NCI-H524 (cell line): ENCODE measurements around the gene MFRP.
A peak's percentile ranks its signal among the peaks of the same experiment; 100 is the strongest.

ENCODE experiments used
- DNase-seq, 2 experiments: peaks; one replicate each; lab custom pipeline; 2025; lab: John Stamatoyannopoulos, UW

MFRP gene

DNA sequence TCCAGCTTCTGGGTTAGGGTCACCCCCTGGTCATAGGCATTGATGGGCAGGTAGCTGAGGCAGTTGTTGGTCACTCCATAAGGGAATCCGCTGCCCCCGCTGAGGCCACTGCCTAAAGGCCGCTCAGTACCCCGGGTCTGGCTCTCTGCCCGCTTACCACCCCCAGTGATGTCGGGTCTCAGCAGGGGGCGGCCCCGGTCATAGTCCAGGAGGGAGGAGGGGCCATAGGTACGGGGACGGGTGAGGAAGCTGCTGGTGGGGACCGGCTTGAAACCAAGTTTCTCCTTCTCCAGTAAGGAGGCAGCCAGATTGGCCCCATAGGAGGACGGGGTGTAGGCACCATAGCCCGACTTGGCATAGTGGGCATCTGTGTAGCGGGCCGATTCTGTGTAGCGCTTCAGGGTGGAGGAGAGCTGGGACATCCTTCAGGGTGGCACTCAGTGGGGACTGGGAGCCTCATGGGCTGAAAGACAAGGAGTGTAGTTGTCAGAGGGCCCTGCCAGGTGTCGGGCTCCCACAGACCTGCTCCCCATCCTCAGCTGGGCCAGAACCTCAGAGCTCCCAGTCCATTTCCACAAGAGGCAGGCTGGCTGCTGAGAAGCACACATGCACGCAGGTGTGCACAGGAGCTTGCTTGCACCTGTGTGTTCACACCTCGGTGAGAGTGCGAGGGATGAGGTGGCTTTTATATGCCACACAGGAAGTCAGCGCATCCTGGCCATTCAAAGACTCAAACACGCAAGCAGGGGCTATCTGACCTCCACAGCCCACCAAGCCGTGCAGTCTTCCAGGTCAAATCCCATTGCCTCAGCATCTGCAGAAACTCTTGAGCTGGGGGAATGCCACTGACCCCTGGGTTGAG is 26.8 kb upstream of the MFRP start:
- DNase-seq, result no peak

DNA sequence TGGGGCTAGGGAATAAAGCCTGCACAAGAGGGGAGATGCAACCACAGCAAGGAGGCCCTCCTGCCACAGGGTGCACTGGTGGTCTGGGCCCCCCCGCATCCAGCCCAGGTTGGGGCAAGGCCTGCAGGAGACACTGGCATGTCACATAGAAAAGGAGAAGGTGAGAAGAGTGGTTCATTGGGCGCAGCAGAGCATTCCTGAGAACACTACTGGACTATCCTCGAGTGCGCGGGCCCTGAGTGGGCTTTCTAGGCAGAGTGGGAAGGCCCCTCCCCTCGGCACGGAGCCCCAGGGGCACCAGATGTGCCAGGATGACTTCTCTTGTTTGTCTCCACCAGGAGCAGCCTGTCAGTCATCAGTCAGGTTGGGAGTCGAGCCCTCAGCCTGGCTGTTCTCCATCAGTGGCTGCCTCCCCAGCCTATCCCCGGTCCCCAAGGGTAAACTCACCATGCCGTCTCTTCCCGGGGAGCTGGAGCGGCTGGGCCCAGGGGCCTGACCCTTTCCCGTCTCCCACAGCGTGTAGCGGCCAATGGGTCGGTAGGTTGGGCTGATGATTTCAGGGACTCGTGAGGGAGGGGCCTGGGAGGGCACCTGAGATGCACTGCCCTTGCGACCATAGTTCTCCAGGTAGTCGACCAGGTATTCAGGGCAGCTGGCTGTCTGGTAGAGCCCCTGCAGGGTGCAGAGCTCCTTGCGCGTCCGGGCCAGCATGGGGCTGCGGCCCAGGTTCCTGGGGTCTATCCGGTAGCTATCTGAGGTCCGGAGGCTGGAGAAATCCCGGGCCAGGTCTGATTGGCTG is 26.0 kb upstream of the MFRP start:
- DNase-seq, result peak in 1 of 2 experiments; percentile 22

DNA sequence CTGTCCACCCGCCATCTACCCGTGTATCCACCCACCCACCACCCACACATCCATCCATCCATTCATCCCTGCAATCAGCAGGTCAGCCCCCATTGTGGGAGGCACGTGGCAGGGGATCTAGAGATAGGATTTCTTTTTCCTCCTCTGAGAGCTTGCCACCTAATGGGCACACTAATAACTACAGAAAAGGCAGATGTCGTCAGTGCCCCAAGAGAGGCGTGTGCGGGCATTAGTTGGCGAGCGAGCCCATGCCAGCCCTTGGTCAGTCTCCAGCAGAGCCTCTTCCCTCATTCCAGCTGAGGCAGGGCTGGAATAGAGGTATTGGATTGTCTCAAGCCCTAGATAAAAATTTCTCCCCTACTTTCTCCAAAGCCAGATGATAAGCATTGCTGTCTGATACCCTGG is 25.3 kb upstream of the MFRP start:
- DNase-seq, result peak; percentile 86 to 88

DNA sequence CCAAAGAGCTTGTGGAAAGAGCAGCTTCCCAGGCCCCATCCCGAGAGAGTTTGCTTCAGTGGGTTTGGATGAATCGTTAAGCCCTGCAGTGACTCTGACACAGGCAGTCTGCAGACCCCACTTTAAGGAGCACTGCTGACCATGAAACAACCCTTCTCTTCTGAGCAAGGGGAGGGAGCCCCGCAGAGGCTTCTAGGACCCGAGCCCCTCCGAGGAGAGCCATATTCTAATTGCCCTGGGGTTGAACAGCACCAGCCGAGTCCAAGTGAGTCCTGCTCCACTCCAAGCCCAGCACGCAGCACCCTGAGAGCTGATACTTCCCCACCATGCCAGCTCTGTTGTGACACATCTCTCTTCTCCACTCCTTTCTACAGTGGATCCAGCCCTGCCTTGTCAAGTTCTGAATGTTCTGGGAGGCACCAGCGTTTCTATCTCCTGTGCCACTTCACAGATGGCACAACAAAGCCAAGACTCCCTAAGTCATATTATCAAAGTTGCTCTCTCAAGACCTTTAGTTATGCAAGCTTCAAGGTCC is 24.6 kb upstream of the MFRP start:
- peak in 1 of 2 experiments; percentile 34 for DNase-seq

DNA sequence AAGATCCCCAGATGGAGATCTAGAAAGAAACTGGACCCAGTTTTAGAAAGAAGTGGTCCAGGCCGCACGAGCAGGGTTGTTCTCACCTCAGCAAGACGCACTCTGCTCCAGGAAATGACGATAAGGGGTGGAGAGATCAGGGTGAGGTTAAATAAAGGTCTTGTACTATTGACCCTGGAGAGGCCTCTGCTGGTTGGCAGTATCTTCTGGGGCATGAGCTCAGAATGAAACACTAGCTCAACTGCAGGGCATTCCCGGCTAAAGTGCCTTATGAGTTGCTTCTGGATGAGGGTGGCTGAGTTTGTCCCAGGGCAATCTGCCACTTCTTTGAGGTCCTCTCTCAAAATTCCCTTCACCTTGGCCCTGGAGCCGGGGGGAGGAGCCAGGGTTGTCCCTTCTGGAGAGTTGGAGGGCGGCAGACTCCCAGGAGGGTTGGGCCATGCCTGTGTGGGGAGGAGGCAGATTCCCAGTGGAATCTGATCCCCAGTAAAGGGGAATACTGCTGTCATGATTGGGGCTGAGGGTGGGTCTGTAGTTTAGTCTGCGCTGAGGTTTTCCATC is 24.1 kb upstream of the MFRP start:
- peak; percentile 63 to 68 for DNase-seq

DNA sequence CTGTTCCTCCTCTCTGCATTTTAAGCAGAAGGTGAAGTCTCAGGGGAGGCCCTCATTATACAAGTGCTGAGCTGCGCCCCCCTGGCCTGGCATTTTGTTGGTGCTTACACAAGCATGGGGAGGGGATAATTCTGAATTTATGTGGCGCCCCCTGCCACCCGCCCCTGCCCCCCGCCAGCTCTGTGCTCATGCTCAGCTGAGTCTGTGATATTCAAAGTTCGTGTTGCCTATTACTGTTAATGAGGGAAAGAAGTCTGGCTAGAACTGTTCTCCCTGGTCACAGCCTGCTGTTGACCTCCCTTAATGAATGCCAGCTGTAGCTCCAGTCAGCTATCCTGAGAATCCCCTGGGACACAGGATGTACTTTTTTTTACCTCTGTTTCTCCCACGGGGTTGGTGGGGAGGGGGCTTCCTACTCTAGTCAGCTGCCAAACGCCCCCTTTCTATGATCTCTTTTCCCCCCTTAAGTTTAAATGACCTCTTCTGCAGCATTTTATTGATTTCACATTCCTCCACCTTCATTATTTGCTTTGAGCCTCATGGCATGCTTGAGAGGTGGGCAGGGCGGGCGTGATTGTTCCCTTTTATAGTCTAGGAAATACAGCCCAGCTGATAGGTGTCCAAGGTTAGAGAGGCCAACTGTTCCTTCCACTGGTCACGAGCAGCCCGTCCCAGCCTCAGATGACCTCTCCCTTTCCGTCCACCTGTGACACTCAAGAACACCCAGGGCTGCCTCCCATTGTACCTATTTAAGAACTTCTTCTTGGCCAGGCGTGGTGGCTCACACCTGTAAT is 22.8 kb upstream of the MFRP start:
- peak; percentile 72 to 79 for DNase-seq

DNA sequence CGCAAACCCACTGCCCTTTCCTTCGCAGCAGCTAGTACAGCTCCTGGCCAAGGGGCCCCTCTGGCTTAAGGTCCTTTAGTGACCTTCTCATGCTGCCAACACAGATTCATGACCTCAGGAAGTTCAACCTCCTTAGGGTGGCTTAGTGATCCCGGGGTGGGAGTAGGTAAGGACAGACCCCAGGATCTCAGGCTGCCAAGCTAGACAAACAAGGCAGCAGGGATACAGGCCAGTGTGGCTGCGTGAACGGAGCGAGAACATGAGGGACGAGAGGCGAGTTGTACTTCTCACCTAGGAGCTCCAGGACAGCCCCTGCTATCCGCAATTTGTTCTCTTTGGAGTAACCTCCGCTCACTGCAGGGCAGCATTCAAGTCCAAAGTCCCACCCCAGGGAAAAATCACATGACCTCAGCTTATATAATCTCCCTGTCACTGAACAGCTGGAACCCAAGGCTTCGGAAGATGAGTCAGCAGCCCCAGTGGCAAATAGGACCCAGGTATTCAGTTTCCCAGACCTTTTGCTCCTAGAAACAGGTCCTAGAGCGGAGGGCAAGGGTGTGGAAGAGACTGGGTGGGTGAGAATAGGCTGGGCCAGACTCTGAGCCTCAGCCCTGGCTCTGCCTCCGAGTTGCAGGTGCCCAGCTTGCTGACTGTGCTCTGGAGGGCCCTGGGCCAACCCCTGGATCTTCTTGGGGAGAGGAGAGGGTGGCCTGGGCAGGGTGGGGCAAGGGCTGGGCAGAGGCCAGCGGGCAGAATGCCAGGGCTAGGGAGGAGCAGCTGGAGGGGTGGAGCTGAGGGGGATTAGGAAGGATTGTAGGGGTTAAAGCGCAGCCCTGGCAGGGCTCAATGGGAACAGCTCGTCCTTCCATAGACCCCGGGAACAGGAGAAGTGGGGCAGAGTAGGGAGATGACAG is 21.9 kb upstream of the MFRP start:
- peak; percentile 97 for DNase-seq

DNA sequence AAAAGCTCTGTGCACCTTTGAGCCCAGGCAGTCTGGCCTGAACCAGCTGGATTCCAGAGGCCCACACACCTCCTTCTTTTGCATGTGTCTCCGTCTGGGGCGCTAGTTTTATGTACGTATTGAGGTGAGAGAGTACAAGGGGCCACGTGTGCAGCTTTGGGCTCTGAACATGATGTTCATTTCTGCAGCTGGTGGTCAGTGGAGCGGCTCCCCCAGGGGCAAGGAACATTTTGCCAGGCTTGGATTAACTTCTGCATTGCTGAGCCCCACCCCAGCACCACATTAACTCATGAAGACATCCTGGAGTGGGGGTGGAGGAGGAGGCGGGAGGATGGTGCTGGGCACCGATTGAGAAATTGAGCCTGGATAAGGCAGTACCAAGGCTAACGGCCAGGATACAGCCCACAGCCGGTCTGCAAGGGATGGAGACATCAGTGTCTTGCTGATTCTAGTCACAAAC is 21.2 kb upstream of the MFRP start:
- DNase-seq, result peak; percentile 14 to 38

DNA sequence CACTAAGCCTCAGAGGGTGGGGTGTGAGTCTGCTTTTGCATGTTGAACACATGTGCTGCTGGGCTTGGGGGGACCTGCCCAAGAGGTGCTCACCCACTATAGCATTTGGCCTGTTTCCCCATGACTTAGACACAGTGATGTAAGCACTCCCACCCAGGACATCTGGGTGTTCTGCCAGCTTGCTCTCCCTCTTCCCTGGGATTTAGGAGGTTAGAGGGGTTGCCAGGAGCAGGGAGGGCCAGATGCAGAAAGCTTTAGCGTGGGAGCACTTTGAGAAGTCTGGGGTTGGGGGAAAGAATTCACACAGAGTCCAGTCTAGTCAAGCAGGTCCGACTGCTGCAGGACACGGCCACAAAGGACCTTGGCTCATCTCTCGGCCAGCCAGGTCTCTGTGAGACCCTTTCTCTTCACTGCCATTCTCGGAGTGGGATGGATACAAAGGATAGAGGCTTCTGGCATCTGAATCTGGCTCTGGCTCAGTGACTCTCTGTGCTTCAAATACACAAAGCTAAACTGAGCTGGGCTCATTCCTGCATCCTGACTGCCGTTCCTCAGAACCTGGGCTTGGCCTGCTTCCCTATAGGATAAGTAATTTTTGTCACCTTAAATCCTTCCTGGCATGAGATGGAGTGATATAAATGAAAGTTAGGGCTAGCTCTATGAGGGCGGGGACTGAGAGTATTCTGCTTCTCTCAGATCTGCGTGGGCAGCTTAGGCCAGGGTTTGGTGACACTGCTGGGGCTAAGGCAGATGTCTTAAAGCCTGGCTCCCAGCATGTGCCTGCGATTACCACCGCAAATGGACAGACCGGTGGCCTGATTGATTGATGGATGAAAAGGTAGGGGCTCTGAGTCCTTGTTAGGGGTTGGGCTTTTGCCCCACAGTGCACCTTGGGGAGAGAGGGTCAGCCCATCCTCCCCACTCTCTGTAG is 20.4 kb upstream of the MFRP start:
- peak in 1 of 2 experiments; percentile 42 for DNase-seq

DNA sequence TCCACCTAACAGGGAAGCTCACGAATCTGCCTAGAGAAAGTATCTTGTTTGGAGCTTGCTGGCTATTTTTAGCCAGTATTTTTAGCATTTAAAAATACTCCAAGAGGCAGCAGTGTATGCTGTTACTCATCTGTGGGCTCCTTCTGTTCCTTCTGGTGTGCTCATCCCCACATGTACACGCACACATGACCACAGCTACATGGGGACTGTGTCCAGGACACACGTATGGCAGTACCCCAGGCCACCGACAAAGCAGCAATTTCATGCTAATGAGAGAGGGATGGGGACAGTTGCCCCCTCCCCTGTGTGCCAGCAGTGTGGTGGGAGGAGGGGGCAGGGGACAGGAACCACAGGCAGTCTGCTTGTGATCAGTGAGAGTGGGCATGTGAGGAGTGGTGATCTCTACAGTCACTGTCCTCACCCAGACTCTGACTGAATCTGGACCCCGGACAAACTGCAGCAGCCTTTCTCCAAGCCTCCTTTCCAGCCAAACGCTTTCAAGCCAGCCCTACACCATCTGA is 18.6 kb upstream of the MFRP start:
- DNase-seq, result no peak

DNA sequence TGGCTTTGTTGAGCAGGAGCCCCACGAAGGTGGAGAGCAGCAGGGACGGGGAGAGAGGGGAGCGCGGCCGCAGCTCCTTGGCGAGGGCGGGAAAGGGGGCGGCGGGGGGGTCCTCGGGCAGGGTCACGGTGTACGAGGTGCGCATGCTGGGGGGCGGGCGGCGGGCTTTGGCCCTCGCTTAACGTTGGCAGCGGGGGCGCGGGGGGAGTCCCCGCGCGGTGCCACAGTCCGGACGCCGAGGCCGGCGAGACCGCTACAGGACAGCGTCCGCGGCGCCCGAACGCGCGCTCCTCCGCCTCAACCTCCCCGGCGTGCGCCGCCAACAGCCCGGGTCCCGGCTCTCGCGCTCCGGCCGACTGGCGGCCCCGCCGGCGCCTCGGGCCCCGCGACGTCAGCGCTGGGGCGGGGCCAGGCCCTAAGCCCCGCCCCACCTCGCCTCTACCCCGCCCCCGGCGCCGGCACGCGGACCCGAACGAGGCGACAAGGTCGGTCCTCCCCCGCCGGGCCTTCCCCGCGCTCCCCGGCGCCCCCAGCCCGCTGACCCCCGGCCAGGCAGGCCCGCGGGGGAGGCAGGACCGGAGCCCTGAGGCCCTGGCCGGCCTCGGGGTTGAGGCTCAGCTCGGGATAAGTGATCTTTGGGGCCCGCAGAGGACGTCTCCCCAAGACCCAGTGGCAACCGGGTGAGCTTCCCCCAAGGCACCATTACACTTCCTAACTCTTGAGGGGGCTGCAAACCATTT is 17.5 kb upstream of the MFRP start:
- peak in 1 of 2 experiments; percentile 53 for DNase-seq

DNA sequence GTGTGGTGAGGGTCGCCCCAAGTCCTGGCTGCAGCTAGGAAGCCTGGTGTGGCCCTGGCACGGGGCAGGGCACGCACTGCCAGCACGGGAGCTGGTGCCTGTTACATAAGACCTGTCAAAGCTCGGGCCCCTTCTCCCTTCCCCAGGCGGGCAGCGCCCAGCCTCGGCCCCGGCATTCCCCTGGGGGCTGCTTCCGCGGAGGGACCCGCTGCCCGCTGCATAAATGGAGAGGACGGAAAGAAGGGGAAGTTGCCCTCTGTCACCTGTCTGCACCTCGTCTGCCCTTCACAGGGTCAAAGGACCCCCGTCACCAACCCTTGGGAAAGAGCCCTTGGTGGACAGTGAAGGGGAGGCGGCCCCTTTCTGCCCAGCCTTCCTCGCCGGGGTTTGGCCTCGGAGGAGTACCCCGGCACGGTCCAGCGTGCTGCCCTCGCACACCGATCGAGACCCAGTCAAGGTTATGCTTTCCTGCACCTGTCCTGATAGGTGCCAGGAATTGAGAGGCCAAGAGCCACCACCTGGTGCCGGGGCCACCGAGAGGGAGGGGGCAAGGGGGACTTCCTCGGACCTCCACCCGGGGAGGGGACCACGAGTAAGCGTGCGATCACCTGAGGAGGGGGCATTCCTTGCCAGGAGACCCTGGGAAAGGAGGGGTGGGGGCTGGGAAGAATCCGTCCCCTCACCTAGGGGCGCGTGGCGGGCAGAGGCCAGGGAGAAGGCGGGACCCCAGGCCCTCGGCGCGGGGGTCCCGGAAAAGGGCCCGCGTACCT is 16.8 kb upstream of the MFRP start:
- no peak for DNase-seq

DNA sequence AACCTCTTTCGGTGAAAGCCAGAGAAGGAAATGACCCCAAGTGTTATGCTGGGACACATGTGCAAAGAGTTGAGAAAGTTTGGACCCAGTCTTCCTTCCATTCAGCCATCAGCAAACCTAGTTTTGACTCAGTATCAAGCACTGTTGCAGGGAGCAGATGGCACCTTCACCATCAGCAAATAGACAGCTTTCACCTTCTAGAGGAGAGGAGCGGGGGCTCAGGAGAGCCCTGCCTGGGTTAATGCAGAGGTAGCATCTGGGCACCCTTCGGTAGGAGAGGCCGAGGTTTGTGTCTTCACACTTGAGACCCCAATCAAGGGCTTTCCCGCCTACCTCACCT is 16.2 kb upstream of the MFRP start:
- peak; percentile 42 to 80 for DNase-seq

DNA sequence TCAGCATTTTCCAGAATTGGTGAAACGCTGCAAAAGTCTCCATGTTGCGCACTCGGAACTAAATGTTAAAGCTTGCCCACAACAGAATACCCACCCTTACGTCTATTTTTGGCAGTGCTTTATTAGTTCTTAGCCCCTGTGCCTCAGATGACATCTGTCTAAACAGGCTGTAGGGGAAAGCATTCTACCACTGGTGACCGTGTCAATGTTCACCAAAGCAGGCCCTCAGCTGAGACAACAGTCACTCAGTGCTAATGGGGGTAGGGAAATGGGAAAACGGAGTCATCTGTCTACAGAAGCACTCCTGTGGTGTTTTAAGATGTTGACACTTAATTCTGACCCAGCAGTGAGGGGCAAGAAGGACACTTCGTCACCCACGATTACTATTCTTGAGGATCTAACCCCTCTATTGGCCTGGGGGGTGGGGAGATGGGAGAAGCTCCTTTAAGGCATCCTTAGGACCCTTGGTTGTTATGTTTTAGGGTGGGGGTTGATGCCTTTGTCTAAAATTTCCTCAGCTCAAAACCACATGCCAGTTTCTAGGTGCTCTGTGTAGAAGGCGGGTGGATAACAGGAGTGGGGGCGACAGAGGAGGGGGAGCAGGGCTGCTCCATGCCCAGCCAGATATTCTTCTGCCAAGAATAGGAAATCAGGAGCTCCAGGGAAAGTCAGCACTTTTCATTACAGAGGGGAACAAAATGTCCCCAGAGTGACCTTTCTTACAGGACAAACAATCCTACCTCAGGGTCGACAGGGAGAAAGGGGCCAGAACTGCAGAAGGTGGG is 15.6 kb upstream of the MFRP start:
- DNase-seq, result peak in 1 of 2 experiments; percentile 50

DNA sequence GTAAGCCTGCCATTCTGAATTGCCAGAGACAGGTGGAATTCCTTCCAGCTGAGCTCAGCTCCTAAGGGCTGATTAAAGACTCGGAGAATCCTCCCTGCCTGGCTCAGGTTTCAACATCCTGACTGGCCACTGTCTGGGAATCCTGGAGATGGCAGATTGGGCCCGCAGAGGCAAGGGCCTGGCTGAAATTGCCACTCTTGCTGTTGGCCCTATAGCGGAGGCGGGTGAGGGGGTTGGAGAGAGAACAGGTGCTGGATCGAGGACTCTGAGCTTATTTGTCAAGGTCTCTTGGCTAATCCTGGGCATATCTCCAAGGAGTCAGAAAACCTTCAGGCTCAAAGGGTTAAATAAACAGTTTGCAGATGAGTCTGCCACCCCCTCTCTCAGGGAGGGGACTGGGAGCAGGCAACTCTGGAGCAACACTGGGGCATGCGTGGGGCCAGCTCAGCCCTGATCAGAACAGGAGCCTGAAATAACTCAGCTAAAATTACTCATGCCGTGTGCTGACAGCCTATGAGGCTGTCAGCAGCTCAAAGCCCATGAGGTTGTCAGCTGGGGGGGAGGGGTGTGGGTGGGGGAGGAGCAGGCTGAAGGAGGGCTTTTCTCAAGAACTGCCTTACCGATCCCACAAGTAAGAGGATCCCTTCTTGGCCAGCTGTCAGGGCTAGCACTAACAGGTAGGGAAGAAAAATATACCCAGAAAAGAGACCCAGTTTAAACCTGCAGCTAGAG is 14.7 kb upstream of the MFRP start:
- DNase-seq, result peak; percentile 98
